ENCODE results near the gene TBC1D22A.

The TBC1D22A gene

DNA sequence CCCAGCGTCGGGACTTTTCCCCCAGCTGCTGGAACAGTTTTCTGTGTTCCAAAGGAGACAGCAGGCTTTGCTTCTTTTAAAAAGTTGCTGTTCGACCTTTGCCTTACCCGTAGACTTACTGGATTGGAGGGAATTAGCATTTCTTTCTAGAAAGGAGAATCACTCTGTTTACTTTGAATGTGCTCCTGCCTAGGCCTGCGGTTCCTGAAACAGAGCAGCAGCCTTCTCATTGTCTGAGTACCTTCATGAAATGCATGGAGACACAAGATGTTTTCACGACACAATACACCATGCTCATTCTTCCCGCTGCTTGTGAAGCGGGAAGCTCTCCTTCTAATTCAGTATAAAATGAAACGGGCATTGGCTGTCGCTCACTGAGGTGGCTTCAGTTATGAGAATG, 196.2 kb downstream of the TBC1D22A start:
- no peak for DNase-seq (ENCODE audit: low spot score)

GRCh38 chr22:46959369-46959768, 196.9 kb downstream of the TBC1D22A start:
- no peak for DNase-seq (ENCODE audit: low spot score)

DNA sequence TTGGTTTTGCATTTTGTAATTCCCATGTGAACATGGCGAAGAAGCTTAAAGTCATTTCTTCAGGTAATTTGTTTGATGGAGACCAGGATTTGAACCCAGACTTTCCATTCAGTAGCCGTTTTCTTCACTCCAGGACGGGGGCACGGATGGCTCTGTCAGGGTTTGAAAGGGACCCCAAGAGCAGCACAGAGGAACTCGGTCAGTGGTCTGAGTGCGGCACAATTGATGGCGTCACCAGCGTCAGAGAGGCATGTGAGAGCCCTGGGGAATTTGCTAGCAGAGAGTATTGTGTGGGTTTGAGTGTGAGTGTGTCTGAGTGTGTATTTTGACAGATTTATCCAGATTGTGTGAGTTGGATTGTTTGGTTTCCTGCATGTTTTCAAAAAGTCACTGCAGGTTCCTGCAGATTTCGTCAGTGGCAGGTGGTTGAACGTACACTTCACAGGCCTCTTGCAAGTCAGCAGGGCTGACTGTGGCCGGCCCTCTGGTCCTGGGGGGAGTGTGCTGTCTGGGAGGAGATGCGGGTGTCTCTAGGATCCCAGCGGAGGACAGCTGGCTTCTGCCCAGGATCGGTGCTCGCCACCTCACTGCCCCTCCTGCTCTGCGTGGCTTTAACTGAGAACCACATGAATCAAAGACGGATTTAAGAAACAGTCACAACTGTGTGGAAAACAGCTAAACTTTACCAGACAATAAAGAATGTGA, 199.3 kb downstream of the TBC1D22A start:
- no peak for DNase-seq (ENCODE audit: low spot score)

DNA sequence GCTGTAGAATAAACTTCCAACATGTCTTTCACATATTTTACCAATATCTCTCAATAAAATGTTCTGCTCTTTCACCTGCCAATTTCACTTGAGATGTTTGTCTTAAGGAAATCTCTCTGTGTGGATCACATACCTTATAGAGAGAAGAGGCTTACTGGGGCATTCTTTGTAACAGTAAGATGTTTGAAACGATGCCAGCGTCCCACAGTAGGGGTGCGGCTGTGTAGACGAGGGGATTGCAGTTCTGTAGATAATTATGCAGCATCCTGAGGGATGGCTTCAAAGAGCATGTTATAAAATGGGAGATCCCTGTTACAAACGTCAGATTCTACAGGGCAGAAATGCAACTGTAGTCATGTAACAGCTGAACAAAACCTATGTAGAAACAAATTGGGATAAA, 200.0 kb downstream of the TBC1D22A start:
- DNase-seq (ENCODE audit: low spot score), result no peak

- DNase-seq (ENCODE audit: low spot score), result no peak
Measured at GRCh38 chr22:46963672-46964545, 201.5 kb downstream of the TBC1D22A start.

GRCh38 chr22:46964773-46965550, 202.5 kb downstream of the TBC1D22A start:
- no peak for DNase-seq (ENCODE audit: low spot score)

DNA sequence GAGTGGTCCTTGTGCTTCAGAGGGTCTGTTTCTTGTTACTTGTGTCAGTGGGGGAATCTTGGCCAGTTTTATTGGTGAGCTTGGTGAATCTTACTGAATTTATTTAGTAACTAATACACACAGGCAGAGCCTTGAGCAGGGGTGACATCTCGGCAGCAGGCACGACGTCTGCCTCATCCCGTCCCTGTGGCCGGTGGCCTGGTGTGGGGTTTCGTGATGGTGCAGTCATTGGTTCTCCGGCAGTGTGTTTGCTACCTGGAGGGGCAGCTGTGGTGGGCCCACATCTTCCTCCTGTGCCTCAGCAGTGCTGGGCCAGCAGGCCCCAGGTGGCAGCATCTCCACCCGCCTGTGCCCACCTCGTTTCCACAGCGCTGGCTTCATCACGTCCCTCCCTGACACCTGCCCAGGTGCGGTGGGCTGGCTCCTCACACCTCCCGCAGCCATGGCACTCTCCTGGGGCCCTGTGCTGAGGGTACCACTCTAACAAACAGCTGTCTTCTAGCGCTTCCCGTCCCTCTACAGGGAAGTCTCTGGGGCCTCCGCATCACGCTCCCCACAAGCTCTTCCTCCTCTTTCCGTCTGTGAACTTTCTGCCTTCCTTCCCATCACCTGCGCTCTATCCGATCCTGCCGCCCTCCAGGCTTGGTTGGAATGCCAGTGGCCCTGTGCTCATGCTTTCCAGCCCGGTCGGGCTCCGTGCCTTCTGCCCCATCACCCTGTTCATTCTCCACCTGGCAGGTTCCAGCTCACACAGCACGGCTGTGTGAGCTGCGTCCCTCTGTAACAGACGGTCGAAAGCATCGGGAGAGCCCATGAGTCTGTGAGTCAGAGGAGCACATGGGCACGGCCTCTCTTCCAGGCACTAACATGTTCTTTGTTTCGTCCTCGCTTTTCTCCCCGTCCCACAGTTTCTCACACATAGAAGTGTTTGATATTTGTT, 203.4 kb downstream of the TBC1D22A start:
- no peak for DNase-seq (ENCODE audit: low spot score)

- DNase-seq (ENCODE audit: low spot score), result no peak
Measured at GRCh38 chr22:46966495-46966845, 204.0 kb downstream of the TBC1D22A start.

DNA sequence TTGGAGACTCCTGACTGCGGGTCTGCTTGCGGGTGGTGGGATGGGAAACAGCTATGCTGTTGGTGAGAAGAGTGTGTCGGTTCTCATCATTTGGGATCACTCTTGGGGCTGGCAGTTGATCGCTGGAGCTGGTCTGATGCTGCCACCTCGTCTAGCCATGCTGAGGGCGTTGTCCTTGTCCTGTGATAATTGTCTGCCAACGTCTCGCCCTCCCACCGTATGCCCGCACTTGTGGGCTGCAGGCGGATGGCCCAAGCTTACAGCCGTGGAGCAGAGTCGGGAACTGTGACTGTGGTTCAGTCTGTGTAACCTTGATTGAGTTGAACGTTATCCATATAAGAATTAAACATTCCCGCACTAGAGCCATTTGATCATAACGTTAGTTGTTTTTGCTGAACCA, 204.4 kb downstream of the TBC1D22A start:
- no peak for DNase-seq (ENCODE audit: low spot score)

DNA sequence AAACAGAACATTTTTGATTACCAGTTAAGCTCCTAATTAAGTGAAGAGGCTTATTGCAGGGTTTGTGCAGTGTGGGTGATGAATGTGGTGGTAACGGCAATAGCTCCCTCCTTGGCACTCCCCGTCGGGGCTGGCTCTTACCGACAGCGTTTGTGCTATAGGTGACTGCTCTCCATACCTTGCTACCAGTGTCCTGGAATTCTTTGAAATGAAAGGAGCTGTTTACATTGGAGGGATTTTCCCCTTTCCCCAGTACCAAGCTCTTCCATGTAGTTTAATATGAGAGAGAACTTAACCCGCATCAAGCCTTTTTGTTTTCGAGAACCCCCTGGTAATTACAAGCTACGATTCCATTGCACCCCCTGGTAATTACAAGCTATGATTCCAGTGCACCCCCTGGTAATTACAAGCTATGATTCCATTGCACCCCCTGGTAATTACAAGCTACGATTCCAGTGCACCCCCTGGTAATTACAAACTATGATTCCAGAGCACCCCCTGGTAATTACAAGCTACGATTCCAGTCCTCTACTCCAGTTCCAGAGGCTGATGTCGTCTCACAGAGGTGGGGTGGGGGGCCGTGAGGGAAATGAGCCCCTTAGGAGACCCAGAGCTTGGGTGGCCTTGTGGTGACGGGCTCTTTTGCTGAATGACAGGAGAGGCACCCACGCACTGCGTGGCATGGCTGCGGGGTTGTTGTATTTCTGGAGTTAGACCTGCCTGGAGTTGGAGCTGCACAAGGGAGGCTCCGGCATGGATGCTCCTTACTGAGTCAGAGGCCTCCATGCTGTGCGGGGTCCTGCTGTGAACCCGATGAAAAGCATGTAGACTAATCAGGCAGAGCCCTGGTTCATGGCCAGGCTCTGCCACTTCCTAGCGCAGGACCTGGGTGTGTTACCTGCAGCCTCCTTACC, 205.3 kb downstream of the TBC1D22A start:
- no peak for DNase-seq (ENCODE audit: low spot score)

DNA sequence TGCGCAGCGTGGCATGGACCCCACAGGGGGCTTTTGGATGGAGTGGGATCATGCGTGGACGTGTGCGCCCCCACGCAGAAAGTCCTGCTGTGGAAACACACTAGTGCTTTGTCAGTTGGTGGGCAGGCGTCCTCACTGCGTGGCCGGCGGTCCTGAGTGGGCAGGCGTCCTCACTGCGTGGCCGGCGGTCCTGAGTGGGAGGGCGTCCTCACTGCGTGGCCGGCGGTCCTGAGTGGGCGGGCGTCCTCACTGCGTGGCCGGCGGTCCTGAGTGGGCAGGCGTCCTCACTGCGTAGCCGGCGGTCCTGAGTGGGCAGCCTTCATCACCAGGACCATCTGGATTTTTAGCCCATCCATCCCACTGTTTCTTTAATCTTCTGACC, 205.9 kb downstream of the TBC1D22A start:
- no peak for DNase-seq (ENCODE audit: low spot score)

DNA sequence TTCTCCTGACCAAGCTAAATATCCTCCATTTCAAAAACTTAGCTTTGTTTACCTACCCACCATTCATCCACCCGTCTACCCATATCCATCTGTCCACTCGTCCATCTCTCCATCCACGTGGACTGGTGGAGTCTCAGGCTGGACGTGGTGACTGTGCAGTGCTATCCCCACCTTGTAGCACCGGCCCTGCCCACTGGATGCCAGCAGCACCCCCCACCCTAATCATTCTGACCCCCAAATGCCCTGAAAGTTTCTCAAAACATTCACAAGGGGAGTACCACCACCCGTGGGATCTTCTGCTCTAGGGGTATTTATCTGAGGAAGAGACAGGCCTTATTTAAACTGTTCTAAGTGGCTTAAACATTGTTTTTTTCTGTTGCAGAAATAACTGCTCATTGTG, 206.4 kb downstream of the TBC1D22A start:
- DNase-seq (ENCODE audit: low spot score), result no peak

- DNase-seq (ENCODE audit: low spot score), result peak; percentile 55
Measured at GRCh38 chr22:46969491-46969890, 207.0 kb downstream of the TBC1D22A start.

- no peak for DNase-seq (ENCODE audit: low spot score)
Measured at GRCh38 chr22:46969961-46970360, 207.5 kb downstream of the TBC1D22A start.

DNA sequence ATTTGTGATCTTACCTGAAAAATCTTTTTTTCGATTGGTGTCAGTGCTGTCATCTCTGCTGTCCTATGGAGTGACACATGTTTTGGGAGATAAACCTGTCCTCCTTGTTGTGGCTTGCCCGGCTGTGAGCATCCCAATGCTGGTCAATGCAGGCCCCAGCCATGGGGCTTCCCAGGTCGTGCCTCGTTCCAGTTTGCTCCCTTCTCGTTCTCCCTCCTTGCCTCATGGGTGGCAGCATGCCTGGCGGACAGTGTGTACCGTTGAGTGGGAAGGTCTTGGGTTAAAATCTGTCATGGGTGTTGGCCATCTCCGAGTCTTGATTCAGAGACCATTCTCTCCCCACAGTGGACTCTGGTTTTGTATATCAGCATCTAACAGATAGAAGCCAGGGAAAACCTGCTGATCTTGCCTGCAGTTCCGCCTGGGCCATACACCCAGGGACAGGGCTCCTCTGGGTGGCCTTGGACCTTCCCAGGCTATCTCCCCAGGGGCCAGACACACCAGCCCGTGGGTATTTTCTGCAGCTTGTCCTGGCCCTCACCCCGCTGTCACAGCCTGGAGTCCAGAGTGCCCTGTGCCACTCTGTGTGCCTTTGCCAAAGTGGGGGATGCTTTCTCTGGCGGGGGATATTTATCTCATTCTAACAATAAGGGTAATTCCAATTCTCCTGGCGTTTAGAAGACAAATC, 208.1 kb downstream of the TBC1D22A start:
- DNase-seq (ENCODE audit: low spot score), result no peak

DNA sequence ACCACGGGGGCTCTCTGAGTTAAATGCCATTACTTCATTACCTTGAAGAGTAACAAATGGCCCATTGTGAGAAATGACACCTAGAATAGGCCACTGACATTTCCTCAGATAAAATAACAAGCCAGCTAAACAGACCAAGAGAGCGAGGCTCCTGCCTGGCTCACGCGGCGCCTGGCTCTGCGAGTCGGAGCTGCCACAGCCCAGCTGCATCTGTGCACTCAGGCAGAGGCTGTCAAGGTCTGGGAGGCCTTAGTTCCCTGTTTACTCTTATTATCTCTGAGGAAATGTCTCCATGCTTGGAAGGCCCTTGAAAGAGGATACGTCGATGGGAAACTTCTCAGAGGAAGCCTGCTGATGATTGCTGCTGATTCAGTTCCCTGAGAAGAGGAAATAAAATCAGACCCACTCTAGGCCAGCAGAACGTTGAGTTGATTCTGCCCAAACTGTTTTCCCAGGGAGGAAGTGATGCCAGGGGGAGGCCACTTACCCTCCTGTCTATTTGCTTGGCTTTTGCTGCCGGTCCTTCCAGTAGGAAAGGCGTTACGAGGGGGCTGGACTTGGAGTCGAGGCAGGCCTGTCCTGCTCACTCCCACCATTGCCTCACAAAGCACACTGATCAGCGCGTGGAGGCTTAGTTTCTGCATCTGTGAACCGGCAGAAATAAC, 208.8 kb downstream of the TBC1D22A start:
- no peak for DNase-seq (ENCODE audit: low spot score)

DNA sequence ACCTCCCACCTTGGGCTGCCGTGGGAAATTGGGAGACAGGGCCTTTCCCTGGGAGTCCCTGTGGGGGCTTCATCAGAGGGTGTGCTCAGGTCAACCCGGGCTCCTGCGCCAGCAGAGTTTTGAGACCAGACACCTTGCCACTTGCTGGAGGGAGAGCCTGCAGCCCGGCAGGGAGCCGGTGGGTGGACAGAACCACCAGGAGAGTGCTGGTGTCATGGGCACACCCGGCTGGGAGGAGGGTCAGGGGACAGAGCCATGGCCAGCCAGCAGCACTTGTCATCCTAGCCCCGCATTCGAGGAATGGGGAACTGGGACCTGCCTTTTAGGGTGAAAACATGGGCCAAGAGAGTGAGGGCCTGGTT, 209.3 kb downstream of the TBC1D22A start:
- no peak for DNase-seq (ENCODE audit: low spot score)

DNA sequence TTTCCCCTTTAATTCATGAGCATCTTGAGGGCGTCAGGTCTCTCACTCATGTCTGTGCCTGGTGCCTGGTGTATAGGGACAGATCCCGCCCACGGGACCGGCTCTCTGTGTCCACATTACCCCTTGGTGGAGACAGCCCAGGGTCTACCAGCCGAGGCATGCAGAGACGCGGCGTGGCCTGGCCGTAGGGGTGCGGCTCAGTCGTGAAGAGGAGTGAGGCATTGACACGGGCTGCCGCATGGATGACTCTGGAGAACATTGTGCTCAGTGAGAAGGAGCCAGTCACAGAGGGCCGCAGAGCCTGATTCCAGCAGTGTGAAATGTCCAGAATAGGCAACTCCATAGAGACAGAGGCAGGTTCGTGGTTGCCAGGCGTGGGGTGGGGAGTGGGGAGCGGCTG, 209.8 kb downstream of the TBC1D22A start:
- DNase-seq (ENCODE audit: low spot score), result no peak

Measured in activated CD4-positive, alpha-beta T cell treated with anti-CD3 and anti-CD28 coated beads, Interleukin-2, Interleukin-4, amounts not matched to agents 100 ng/mL and 50 ng/mL, durations not matched to agents 16 hours and 8 hours (primary cell).